Measurements from ENCODE around the gene PDXK. TPM values are rescaled to one million over a fixed set of nuclear protein-coding genes. Genes with fewer than 3 reads are reported as not detected.

Gene PDXK
- total and polyA plus RNA-seq, 9 of the 15 experiments (the other 6 are each of a cell fraction or from before 2014, with no cell fraction given) = 5.6 to 162 (median 76.5) TPM

DNA sequence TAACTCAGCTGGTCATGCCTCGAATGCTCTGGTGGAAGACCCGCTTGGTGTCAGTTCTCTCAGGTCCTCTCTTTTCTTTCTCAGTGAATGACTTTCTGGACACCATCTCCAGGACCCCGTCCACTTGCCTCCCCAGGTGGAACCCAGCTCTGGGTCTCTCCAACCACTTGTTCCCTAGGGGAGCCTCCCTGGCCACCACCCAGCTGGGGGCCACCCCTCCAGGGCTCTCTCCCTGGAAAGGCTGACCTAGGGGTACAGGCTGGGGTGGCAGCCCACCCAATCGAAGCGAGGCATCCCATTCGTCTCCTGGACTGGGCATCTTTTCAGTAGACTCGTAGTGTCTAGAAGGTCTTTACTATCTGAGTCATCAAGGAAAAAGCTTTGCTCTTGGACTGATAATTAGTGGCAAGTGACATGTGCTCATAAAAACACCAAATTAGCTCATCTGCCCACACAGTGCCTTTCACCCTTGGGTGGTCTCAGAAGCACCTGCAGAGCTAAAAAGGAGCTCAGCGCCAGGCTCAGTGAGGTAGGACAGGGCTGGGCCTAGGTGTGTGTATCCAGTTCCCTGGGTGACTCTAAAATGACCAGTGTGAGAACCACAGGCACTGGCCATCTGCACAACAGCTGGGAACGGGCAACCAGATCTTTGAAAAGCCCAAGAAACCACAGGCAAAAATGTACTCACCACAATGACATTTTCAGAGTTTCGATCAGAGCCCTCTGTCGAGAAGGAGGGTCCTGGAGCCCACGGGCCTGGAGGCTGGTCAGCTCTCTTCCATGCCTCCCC is 2.4 kb upstream of the PDXK start:
- Histone ChIP-seq H3K27me3 (ENCODE audit: control insufficient read depth in 2 of 2, insufficient read depth in 2 of 2, low read length in 2 of 2) (no peaks in the 10 kb centered on the region), H3K79me2 (ENCODE audit: control insufficient read depth, insufficient read depth, low read length) (peaks cover 26% of the 10 kb centered on the region), H3K9ac (ENCODE audit: insufficient read depth in 1 of 2, low read depth in 2 of 2, low read length in 2 of 2) (no peak overlapping the region), H3K9me3 (replicated peaks; ENCODE audit: control insufficient read depth, insufficient read depth, low read depth, low read length) (no peaks in the 10 kb centered on the region), H3K36me3 (ENCODE audit: control insufficient read depth, insufficient read depth, low read length) (peaks cover 18% of the 10 kb centered on the region; the same call in 2 of the 3 replicates), H3K4me3 (no peak overlapping the region), H3K4me1 (replicated peaks in 1 of 2; ENCODE audit: control insufficient read depth in 2 of 2, insufficient read depth in 2 of 2, low read length in 2 of 2) (peaks cover 33 to 42% of the 10 kb centered on the region in 2 experiments; a peak in 4 of 5 replicates), H3K9me1 (ENCODE audit: control insufficient read depth, insufficient read depth, low read length) (peaks cover 12% of the 10 kb centered on the region), H3K4me2 (ENCODE audit: insufficient read depth, low read length) (no peak overlapping the region), H2AFZ (ENCODE audit: low read depth, low read length) (no peak overlapping the region), H4K20me1 (replicated peaks; ENCODE audit: control insufficient read depth, insufficient read depth, low read length) (peaks cover 16% of the 10 kb centered on the region), H3K27ac (ENCODE audit: extremely low read depth, low read depth, low read length) (no peak overlapping the region)
- POLR2A ChIA-PET = interaction anchor here (0.6 to 2.7 kb wide), 8 partner anchors 9 to 53 kb away, joined by 3 to 23 read pairs (median 4); no protein-coding TSS in a partner anchor
- FAIRE-seq (no peak), DNase-seq (ENCODE audit: extremely low read depth in 1 of 4, low spot score in 3 of 4) (no peak), ATAC-seq (no peak)
- TF ChIP-seq SLC30A9 (CRISPR knock-in tag; IDR thresholded peaks at IDR 0.05) = no peak
- TF ChIP-seq ZSCAN29 (IDR thresholded peaks at IDR 0.05) = no peak
- TF ChIP-seq E2F8 (IDR thresholded peaks at IDR 0.05; ENCODE audit: low read depth, partially characterized antibody) = no peak
- no peak for TF ChIP-seq POLR2A (conservative IDR thresholded peaks at IDR 0.05)
- TF ChIP-seq PKNOX1 (IDR thresholded peaks at IDR 0.05) = no peak
- TF ChIP-seq TARDBP (IDR thresholded peaks at IDR 0.05) = no peak
- no peak for TF ChIP-seq IRF9 (tag; IDR thresholded peaks at IDR 0.05)
- TF ChIP-seq ZNF668 (CRISPR knock-in tag; IDR thresholded peaks at IDR 0.05) = no peak
- TF ChIP-seq ZNF134 (CRISPR knock-in tag; conservative IDR thresholded peaks at IDR 0.05) = no peak
- TF ChIP-seq HBP1 (CRISPR knock-in tag; IDR thresholded peaks at IDR 0.05) = no peak
- no peak for TF ChIP-seq NUFIP1 (IDR thresholded peaks at IDR 0.05; ENCODE audit: partially characterized antibody)
- no peak for TF ChIP-seq SIRT6 (IDR thresholded peaks at IDR 0.05; ENCODE audit: low read depth, low read length)
- CTCF ChIA-PET (ENCODE audit: low intra/inter-chr PET ratio) = no interaction called here
- 53% methylated on average over 12 of the region's 12 CpGs for WGBS (ENCODE audit: insufficient coverage, low coverage, missing lambda C conversion rate)
- intact Hi-C loops (cut with micrococcal nuclease) = no loop called here
- in situ Hi-C loops (cut with MboI) = no loop called here
- no TSS peak for BruUV-seq (replicated peaks)

Measured in K562 (cell line).